ENCODE data around the gene TP53RK.

DNA sequence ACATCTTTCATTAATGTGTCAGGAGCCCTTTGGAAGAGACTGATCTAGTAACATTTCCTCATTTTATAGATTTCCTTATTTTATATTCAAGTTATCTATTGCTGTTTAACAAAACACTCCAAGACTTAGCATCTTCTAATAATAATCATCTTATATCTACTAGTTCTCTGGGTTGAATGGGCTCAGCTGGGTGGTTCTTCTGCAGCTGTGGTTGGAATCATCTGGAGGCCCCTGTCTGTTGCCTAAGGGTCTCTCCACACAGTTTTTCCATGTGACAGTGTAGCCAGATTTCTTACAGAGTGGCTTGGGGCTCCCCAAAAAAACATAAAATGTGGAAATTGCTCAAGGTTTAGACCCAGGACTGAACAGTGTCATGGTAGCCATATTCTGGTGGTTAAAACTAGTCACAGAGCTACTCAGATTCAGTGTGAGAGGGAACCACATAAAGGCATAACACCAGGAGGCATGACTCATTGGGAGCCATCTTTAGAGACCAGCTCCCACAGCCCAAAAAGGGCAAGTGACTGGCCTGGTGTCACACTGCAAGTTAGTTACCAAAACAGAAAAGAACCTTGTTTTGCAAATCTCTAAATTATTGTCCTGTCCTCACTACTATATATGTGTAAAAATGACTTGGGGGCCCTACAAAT lies 31.7 kb upstream of the TP53RK start:
- TF ChIP-seq, protein P1, sequence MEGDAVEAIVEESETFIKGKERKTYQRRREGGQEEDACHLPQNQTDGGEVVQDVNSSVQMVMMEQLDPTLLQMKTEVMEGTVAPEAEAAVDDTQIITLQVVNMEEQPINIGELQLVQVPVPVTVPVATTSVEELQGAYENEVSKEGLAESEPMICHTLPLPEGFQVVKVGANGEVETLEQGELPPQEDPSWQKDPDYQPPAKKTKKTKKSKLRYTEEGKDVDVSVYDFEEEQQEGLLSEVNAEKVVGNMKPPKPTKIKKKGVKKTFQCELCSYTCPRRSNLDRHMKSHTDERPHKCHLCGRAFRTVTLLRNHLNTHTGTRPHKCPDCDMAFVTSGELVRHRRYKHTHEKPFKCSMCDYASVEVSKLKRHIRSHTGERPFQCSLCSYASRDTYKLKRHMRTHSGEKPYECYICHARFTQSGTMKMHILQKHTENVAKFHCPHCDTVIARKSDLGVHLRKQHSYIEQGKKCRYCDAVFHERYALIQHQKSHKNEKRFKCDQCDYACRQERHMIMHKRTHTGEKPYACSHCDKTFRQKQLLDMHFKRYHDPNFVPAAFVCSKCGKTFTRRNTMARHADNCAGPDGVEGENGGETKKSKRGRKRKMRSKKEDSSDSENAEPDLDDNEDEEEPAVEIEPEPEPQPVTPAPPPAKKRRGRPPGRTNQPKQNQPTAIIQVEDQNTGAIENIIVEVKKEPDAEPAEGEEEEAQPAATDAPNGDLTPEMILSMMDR (IDR thresholded peaks at IDR 0.05) = no peak
- TF ChIP-seq POLR2A (IDR thresholded peaks at IDR 0.05) (no peak), EP300 (IDR thresholded peaks at IDR 0.05) (no peak)
